HepG2 (cell line): ENCODE results near the gene RREB1. TPM values are rescaled to one million over a fixed set of nuclear protein-coding genes. Genes with fewer than 3 reads are reported as not detected.

Source experiments
- AHR ChIP-seq: IDR thresholded peaks from 2 replicates; pipeline ENCODE4 v1.6.1; 2018; ENCODE audit warnings: missing genetic modification reagents, missing compliant biosample characterization
- CEBPZ ChIP-seq: IDR thresholded peaks from 2 replicates; pipeline ENCODE4 v1.6.1; 2012; ENCODE audit warnings: low read length, improper control_type of control experiment
- CENPT ChIP-seq: sonication (generic); formaldehyde crosslinking; IDR thresholded peaks from 2 replicates; pipeline ENCODE4 v1.8.0; 2022; ENCODE audit warnings: low read depth, mild to moderate bottlenecking, moderate library complexity, missing genetic modification reagents
- DR1 ChIP-seq: sonication (generic); formaldehyde crosslinking; IDR thresholded peaks from 2 replicates; pipeline ENCODE4 v1.8.0; 2021; ENCODE audit warnings: mild to moderate bottlenecking, missing genetic modification reagents, inconsistent platforms
- E2F5 ChIP-seq: sonication (generic); formaldehyde crosslinking; conservative IDR thresholded peaks from 2 replicates; pipeline ENCODE4 v1.4.0; 2020; ENCODE audit warnings: missing genetic modification reagents
- HBP1 ChIP-seq: IDR thresholded peaks from 2 replicates; pipeline ENCODE4 v1.6.1; 2016; ENCODE audit warnings: low read depth, control low read depth
- ISX ChIP-seq: sonication (generic); formaldehyde crosslinking; conservative IDR thresholded peaks from 2 replicates; pipeline ENCODE4 v1.5.0; 2020; ENCODE audit warnings: missing genetic modification reagents
- MIER3 ChIP-seq: IDR thresholded peaks from 2 replicates; pipeline ENCODE4 v1.6.1; 2016; ENCODE audit warnings: missing compliant biosample characterization, borderline replicate concordance
- NAIF1 ChIP-seq: sonication (generic); formaldehyde crosslinking; IDR thresholded peaks from 2 replicates; pipeline ENCODE4 v1.5.0; 2020; ENCODE audit warnings: mild to moderate bottlenecking, missing genetic modification reagents, borderline replicate concordance
- NCOA2 ChIP-seq: sonication (generic); formaldehyde crosslinking; IDR thresholded peaks from 2 replicates; pipeline ENCODE4 v1.8.0; 2022; ENCODE audit warnings: inconsistent platforms
- NFE2 ChIP-seq: sonication (generic); formaldehyde crosslinking; IDR thresholded peaks from 2 replicates; pipeline ENCODE4 v1.4.0; 2020; ENCODE audit warnings: missing genetic modification reagents
- PRPF4 ChIP-seq: fragments of 200-400 bp; formaldehyde crosslinking; IDR thresholded peaks from 2 replicates; pipeline ENCODE4 v1.6.1; 2016; ENCODE audit warnings: low read length, low read depth; ENCODE audit not compliant: poor library complexity, severe bottlenecking
- RFX3 ChIP-seq: IDR thresholded peaks from 2 replicates; pipeline ENCODE4 v1.6.1; 2016; ENCODE audit warnings: missing biosample characterization, missing genetic modification reagents
- RXRA ChIP-seq: sonication (generic); formaldehyde crosslinking; IDR thresholded peaks from 2 replicates; pipeline ENCODE4 v1.5.1; 2020; ENCODE audit warnings: missing genetic modification reagents
- SOX5 ChIP-seq: IDR thresholded peaks from 2 replicates; pipeline ENCODE4 v1.6.1; 2016; ENCODE audit warnings: borderline replicate concordance
- SOX6 ChIP-seq, 2 experiments: fragments of 450-650 bp in 1 of 2; sonication (generic) in 1 of 2; formaldehyde crosslinking in 1 of 2; IDR thresholded peaks; 2 replicates each; pipeline versions ENCODE4 v1.4.0 to v1.6.1; 2017 to 2020; ENCODE audit warnings: antibody characterized with exemption in 1 of 2, mild to moderate bottlenecking in 1 of 2, missing genetic modification reagents in 1 of 2
- TBP ChIP-seq: sonication (generic); formaldehyde crosslinking; IDR thresholded peaks from 2 replicates; pipeline ENCODE4 v1.5.0; 2020; ENCODE audit warnings: missing genetic modification reagents
- ZFP82 ChIP-seq: sonication (generic); formaldehyde crosslinking; IDR thresholded peaks from 2 replicates; pipeline ENCODE4 v1.5.1; 2020; ENCODE audit warnings: mild to moderate bottlenecking, missing genetic modification reagents, borderline replicate concordance
- ZNF609 ChIP-seq: sonication (generic); formaldehyde crosslinking; IDR thresholded peaks from 2 replicates; pipeline ENCODE4 v1.4.0; 2020; ENCODE audit warnings: mild to moderate bottlenecking, missing genetic modification reagents, borderline replicate concordance
- polyA plus RNA-seq, 8 experiments: library from polyadenylated mRNA; depleted of rRNA in 3 of 8; stranded (reverse) in 7 of 8; unstranded in 1 of 8; fragments of >200 nt; fragmentation: Illumina TruSeq in 4 of 8; extraction: Trizol in 4 of 8; gene quantifications; 2 replicates each; pipeline versions ENCODE4 v1.2.1 to v1.2.3, GENCODE V29; 2011 to 2016; ENCODE audit warnings: low read depth in 4 of 8, missing spikeins in 1 of 8, mixed read lengths in 1 of 8; ENCODE audit not compliant: insufficient read depth in 1 of 8
- total RNA-seq, 5 experiments: library from RNA; depleted of rRNA; stranded (reverse); fragments of >200 nt; fragmentation: Illumina TruSeq; extraction: Trizol; gene quantifications; 2 replicates each; pipeline ENCODE4 v1.2.3, GENCODE V29; 2016; ENCODE audit warnings: low read depth in 1 of 5

RREB1 gene
- total and polyA plus RNA-seq, 2 of the 13 experiments (the other 11 are each of a cell fraction or from before 2014, with no cell fraction given), result 6.1 to 23.2 TPM

GRCh38 chr6:7140631-7141378 is 33.0 kb downstream of the RREB1 start (continued):
- 0 out of 2 replicates have a peak, but pooled peaks have one; percentile 7 for TF ChIP-seq HBP1 (CRISPR knock-in tag)
- TF ChIP-seq MIER3 (CRISPR knock-in tag), result no peak
- peak; percentile 75; the same call in 1 of the 2 replicates for TF ChIP-seq TBP
- peak; percentile 77; the same call in 1 of the 2 replicates for TF ChIP-seq ISX (CRISPR knock-in tag)
- TF ChIP-seq NAIF1 (CRISPR knock-in tag), result no peak; the same call in 1 of the 2 replicates
- peak; percentile 21; the same call in 1 of the 2 replicates for TF ChIP-seq NCOA2 (CRISPR knock-in tag)
- TF ChIP-seq ZFP82, result no peak
- TF ChIP-seq CEBPZ, result no peak
- no peak for TF ChIP-seq NFE2 (CRISPR knock-in tag)
- TF ChIP-seq AHR, result peak; percentile 67; the same call in 1 of the 2 replicates
- TF ChIP-seq SOX6 (IDR thresholded peaks at IDR 0.05), result no peak
- TF ChIP-seq SOX6 (CRISPR knock-in tag; IDR thresholded peaks at IDR 0.05), result 0 out of 2 replicates have a peak, but pooled peaks have one; percentile 57
- TF ChIP-seq RXRA (CRISPR knock-in tag), result peak; percentile 84
- peak; percentile 56 for TF ChIP-seq ZNF609 (CRISPR knock-in tag)
- peak; percentile 74 for TF ChIP-seq DR1
- TF ChIP-seq CENPT (CRISPR knock-in tag), result no peak
- peak; percentile 13; the same call in 1 of the 2 replicates for TF ChIP-seq SOX5
- TF ChIP-seq RFX3 (CRISPR knock-in tag), result no peak
- TF ChIP-seq PRPF4, result no peak
- 0 out of 2 replicates have a peak, but pooled peaks have one; percentile 24 for TF ChIP-seq E2F5 (CRISPR knock-in tag)
